22Rv1 (cell line): ENCODE results near the gene SLC38A10.
A peak's percentile ranks its signal among the peaks of the same experiment; 100 is the strongest.

Experiments used
- H3K27ac ChIP-seq: fragments of 450-650 bp; 2 replicates; pipeline ENCODE4 v1.5.1; 2017
- ZFX ChIP-seq: fragments of 450-650 bp; IDR thresholded peaks from 2 replicates; pipeline ENCODE4 v1.6.1; 2017; ENCODE audit warnings: antibody characterized with exemption, borderline replicate concordance
- TF ChIP-seq, protein P1 (sequence below): fragments of 450-650 bp; IDR thresholded peaks from 2 replicates; pipeline ENCODE4 v1.5.1; 2017; ENCODE audit warnings: mild to moderate bottlenecking

The SLC38A10 gene

DNA sequence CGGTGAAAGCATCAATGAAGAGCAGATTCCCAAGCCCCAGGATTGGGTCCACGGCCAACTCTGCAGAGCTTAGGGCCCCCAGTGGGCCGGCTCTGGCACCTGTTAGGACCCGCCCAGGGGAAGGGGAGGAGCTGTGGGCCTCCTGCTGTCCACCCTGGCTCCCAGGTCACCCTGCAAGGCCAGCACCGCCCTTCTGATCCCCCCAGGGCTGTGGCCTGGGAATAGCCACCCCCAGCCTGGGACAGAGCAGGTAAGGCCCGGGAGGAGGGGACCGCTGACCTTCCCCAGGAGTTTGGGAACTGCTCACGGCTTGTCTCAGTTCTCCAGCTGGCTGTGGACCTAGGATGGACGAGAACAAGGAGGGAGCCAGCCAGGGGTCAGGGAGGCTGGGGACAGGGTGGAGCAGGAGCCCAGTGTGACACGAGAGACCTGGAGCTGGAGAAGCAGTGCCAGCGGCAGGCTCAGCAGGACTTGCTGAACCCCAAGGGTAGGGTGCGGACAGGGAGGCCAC, 39.3 kb upstream of the SLC38A10 start:
- H3K27ac ChIP-seq = 0 out of 2 replicates have a peak overlapping the region, but pooled peaks have one; percentile 4
- TF ChIP-seq ZFX = no peak
- TF ChIP-seq, protein P1, sequence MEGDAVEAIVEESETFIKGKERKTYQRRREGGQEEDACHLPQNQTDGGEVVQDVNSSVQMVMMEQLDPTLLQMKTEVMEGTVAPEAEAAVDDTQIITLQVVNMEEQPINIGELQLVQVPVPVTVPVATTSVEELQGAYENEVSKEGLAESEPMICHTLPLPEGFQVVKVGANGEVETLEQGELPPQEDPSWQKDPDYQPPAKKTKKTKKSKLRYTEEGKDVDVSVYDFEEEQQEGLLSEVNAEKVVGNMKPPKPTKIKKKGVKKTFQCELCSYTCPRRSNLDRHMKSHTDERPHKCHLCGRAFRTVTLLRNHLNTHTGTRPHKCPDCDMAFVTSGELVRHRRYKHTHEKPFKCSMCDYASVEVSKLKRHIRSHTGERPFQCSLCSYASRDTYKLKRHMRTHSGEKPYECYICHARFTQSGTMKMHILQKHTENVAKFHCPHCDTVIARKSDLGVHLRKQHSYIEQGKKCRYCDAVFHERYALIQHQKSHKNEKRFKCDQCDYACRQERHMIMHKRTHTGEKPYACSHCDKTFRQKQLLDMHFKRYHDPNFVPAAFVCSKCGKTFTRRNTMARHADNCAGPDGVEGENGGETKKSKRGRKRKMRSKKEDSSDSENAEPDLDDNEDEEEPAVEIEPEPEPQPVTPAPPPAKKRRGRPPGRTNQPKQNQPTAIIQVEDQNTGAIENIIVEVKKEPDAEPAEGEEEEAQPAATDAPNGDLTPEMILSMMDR = no peak

DNA sequence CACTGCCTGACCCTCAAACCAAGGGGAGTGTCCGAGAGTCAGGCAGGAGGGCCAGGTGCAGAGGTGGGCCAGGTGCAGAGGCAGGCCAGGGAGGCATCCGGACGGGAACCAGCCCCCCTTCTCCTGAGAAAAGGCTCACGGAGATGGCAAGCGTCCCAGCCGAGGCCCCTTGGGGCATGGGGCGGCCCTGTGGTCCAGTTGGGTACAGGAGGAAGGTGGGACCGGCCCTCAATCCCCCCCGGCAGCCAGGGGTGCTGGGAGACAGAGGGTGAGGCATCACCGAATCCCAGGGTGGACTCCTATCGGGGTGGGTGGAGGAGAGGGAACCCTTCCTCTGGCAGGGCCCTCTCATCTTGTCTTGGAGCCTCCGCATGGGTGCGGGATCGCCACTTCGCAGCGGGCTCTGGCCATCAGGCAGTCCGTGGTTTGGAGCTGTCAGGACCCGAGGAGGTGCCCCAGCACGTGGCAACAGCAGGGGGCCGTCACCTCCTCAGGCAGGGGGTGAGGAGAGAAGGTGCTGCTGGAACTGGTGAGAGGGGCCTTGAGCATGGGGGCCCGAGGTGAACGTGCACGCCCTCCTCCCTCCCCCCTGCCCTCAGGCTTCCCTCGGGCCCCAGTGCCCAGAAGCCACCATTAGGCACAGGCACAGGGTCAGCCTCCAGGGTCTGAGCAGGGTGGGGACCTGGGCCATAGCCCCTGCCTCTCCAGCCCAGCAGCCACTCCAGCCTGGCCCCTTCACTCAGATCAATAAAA, 38.7 kb upstream of the SLC38A10 start:
- no peak for TF ChIP-seq ZFX
- TF ChIP-seq, protein P1 = no peak
- 0 out of 2 replicates have a peak overlapping the region, but pooled peaks have one; percentile 4 for H3K27ac ChIP-seq

DNA sequence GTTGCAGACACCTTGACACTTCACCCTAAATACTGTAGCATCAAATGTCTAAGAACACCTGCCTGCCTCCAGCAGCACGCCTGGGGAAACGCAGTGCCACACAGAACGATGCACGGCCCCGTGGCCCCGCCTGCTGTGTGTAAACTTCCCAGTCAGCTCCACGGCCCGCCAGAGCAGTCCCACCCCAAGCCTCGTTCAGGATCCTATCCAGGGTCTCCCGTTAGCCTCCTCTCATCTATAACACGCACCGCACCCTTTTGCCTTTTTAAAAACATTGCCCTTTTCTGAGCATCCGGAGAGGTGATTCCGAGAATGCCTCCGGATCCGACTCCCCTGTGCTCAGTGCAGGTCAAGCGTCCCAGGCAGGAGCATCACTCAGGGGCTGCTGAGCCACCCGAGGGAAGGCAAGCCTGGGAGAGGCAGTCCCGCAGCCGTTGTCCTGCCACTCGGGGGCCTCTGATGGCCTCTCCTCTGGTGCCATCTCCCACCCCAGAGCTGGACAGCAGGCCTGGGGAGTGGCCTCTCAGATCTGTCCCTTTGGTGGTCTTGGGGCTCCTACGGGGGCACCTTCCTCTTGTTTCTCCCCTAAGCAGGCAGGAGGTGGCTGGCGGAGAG, 37.9 kb upstream of the SLC38A10 start:
- no peak for TF ChIP-seq ZFX
- TF ChIP-seq, protein P1 = no peak

DNA sequence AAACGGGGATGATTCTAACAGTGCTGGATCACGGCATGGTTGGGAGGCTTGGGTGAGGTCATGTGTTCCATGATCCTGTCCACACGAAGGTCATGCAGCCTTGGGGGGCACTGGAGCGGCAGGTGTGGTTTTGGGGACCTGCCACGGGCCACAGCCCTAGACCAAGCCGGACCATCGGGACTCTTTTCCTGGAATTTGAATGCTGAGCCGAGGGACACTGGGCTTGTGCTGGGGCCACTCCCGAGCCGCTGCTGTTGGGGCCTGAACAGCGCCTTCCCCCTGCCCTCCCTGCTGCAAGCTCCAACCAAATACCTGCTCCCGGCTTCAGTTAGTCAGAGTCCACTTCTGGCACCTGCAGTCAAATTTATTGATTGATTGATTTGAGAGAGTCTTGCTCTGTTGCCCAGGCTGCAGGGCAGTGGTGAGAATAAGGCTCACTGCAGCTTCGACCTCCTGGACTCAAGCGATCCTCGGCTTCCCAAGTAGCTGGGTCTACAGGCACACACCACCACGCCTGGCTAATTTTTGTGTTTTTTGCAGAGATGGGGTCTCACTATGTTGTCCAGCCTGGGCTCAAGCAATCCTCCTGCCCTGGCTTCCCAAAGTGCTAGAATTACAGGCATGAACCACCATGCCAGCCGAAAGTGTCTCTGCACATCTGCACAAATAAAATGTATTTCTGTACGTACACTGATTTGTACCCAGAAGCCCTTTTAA, 37.2 kb upstream of the SLC38A10 start:
- H3K27ac ChIP-seq = 0 out of 2 replicates have a peak overlapping the region, but pooled peaks have one; percentile 4
- TF ChIP-seq ZFX = no peak
- TF ChIP-seq, protein P1 = no peak

More for the DNA sequence above, 37.9 kb upstream of the SLC38A10 start:
- no peak overlapping the region for H3K27ac ChIP-seq

DNA sequence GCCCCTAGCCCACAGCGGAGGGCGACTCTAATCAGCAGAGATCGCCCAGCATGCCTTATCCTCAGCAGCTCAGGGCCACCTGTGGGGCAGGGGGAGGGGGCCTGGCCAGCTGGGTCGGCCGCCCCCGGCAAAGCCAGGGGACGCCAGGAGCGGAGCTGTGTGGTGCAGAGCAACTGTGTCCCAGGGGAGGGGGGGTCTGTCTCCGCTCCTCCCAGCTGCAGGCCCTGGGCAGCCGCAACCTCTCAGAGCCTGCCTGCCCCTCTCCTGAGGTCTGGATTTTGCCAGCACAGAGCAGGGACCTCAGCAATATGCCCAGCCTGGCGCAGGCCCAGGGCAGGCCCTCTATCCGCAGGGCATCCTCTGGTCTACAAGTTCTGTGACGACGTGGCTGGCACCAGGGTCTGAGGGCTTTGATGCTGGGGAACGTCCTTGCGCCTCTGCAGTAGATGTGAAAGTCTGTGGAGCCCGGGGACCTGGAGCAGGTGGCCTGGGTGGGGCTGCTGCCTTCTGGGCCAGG, 36.5 kb upstream of the SLC38A10 start:
- 0 out of 2 replicates have a peak overlapping the region, but pooled peaks have one; percentile 4 for H3K27ac ChIP-seq
- TF ChIP-seq ZFX = no peak
- TF ChIP-seq, protein P1 = no peak

DNA sequence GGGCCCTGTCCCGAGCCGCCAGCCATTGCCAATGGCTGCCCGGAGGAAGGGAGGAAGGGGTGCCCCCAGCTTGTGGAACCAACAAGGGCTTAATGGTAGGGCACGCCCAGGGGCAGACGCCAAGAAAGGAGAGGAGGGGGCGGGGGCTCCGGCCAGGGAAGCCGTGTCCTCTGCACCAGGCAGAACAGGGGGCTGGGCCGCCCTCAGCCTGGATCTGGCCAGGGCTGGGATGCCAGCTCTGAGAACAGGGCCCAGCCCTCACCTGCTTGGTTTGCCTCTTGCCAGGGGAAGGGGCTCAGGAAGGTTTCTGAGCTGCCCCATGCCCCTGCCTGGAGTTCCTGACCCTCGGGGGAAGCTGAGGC, 35.8 kb upstream of the SLC38A10 start:
- H3K27ac ChIP-seq = peak overlapping the region; percentile 79
- no peak for TF ChIP-seq ZFX
- TF ChIP-seq, protein P1 = no peak
